ENCODE data around the gene CDH26. TPM values are rescaled to one million over a fixed set of nuclear protein-coding genes. Genes with fewer than 3 reads are reported as not detected.

The CDH26 gene
- total RNA-seq, 1 donor: 8.1 TPM

- DNase-seq (ENCODE audit: low read depth in 2 of 3, low spot score in 2 of 3): no peak
Observed at GRCh38 chr20:60009826-60010616, 51.8 kb downstream of the CDH26 start.

GRCh38 chr20:60010689-60011458 lies 52.7 kb downstream of the CDH26 start:
- DNase-seq (ENCODE audit: low read depth in 2 of 3, low spot score in 2 of 3): no peak

- no peak for DNase-seq (ENCODE audit: low read depth in 2 of 3, low spot score in 2 of 3)
Observed at GRCh38 chr20:60011512-60012507, 53.6 kb downstream of the CDH26 start.

GRCh38 chr20:60013296-60014139 lies 55.3 kb downstream of the CDH26 start:
- DNase-seq (ENCODE audit: low read depth in 2 of 3, low spot score in 2 of 3): no peak

GRCh38 chr20:60016406-60016805 lies 58.2 kb downstream of the CDH26 start:
- DNase-seq (ENCODE audit: low read depth in 2 of 3, low spot score in 2 of 3): no peak

- DNase-seq (ENCODE audit: low read depth in 2 of 3, low spot score in 2 of 3): no peak
Observed at GRCh38 chr20:60020251-60020650, 62.0 kb downstream of the CDH26 start.

- no peak for DNase-seq (ENCODE audit: low read depth in 2 of 3, low spot score in 2 of 3)
Observed at GRCh38 chr20:60021104-60021503, 62.9 kb downstream of the CDH26 start.

GRCh38 chr20:60022849-60023248 lies 64.6 kb downstream of the CDH26 start:
- DNase-seq (ENCODE audit: low read depth in 2 of 3, low spot score in 2 of 3): no peak

GRCh38 chr20:60024245-60024644 lies 66.0 kb downstream of the CDH26 start:
- no peak for DNase-seq (ENCODE audit: low read depth in 2 of 3, low spot score in 2 of 3)

- DNase-seq (ENCODE audit: low read depth in 2 of 3, low spot score in 2 of 3): no peak
Observed at GRCh38 chr20:60024801-60025200, 66.6 kb downstream of the CDH26 start.

- DNase-seq (ENCODE audit: low read depth in 2 of 3, low spot score in 2 of 3): no peak
Observed at GRCh38 chr20:60026010-60026409, 67.8 kb downstream of the CDH26 start.

- DNase-seq (ENCODE audit: low read depth in 2 of 3, low spot score in 2 of 3): no peak
Observed at GRCh38 chr20:60030471-60030870, 72.2 kb downstream of the CDH26 start.

- no peak for DNase-seq (ENCODE audit: low read depth in 2 of 3, low spot score in 2 of 3)
Observed at GRCh38 chr20:60031107-60031506, 72.9 kb downstream of the CDH26 start.

GRCh38 chr20:60034231-60035110 lies 76.2 kb downstream of the CDH26 start:
- DNase-seq (ENCODE audit: low read depth in 2 of 3, low spot score in 2 of 3): no peak

GRCh38 chr20:60035486-60035885 lies 77.3 kb downstream of the CDH26 start:
- DNase-seq (ENCODE audit: low read depth in 2 of 3, low spot score in 2 of 3): no peak

GRCh38 chr20:60036346-60036745 lies 78.1 kb downstream of the CDH26 start:
- no peak for DNase-seq (ENCODE audit: low read depth in 2 of 3, low spot score in 2 of 3)

- no peak for DNase-seq (ENCODE audit: low read depth in 2 of 3, low spot score in 2 of 3)
Observed at GRCh38 chr20:60036746-60037499, 78.7 kb downstream of the CDH26 start.

- no peak for DNase-seq (ENCODE audit: low read depth in 2 of 3, low spot score in 2 of 3)
Observed at GRCh38 chr20:60038400-60039008, 80.3 kb downstream of the CDH26 start.

All from hematopoietic multipotent progenitor cell (in vitro differentiated cells).